MM.1S (cell line): ENCODE data around the gene TSHZ2.
A peak's percentile ranks its signal among the peaks of the same experiment; 100 is the strongest.
"Not testable (repeated sequence)": the region's sequence is repeated elsewhere in the genome, so short reads cannot be mapped to it uniquely, and the experiment has no call there.

Experiments
- DNase-seq: peaks from one replicate; pipeline ENCODE4 v3.0.0-alpha.2; 2015
- H2AFZ ChIP-seq: fragments of 300-600 bp; sonication (generic); 2 replicates; pipeline ENCODE4 v1.6.0; 2016; ENCODE audit warnings: antibody characterized with exemption, low read length
- H3F3A ChIP-seq: fragments of 300-600 bp; sonication (generic); 2 replicates; pipeline ENCODE4 v1.6.1; 2016; ENCODE audit warnings: mild to moderate bottlenecking, antibody characterized with exemption, low read length, moderate library complexity, mixed read lengths; ENCODE audit not compliant: insufficient read depth
- H3K27ac ChIP-seq: fragments of 300-600 bp; sonication (generic); 2 replicates; pipeline ENCODE4 v1.5.1; 2016; ENCODE audit warnings: mild to moderate bottlenecking, low read length
- H3K27me3 ChIP-seq: fragments of 300-600 bp; sonication (generic); replicated peaks from 2 replicates; pipeline ENCODE4 v1.6.0; 2016; ENCODE audit warnings: low read length; ENCODE audit not compliant: insufficient read depth
- H3K36me3 ChIP-seq: fragments of 300-600 bp; sonication (generic); replicated peaks from 2 replicates; pipeline ENCODE4 v1.6.1; 2016; ENCODE audit warnings: mild to moderate bottlenecking, low read length, mixed read lengths; ENCODE audit not compliant: insufficient read depth
- H3K4me1 ChIP-seq: fragments of 300-600 bp; sonication (generic); 2 replicates; pipeline ENCODE4 v1.6.1; 2016; ENCODE audit warnings: low read length, mixed read lengths
- H3K4me2 ChIP-seq: fragments of 300-600 bp; sonication (generic); 2 replicates; pipeline ENCODE4 v1.6.0; 2016; ENCODE audit warnings: low read depth, low read length
- H3K4me3 ChIP-seq: fragments of 300-600 bp; sonication (generic); 2 replicates; pipeline ENCODE4 v1.5.1; 2016; ENCODE audit warnings: low read length, mixed read lengths
- H3K79me2 ChIP-seq: fragments of 300-600 bp; sonication (generic); 2 replicates; pipeline ENCODE4 v1.6.1; 2016; ENCODE audit warnings: mixed run types, low read length, mixed read lengths
- H3K9ac ChIP-seq: fragments of 300-600 bp; sonication (generic); 2 replicates; pipeline ENCODE4 v1.6.1; 2016; ENCODE audit warnings: low read length, mixed read lengths
- H3K9me2 ChIP-seq: fragments of 300-600 bp; sonication (generic); replicated peaks from 2 replicates; pipeline ENCODE4 v1.6.1; 2016; ENCODE audit warnings: mild to moderate bottlenecking, low read length, mixed read lengths; ENCODE audit not compliant: insufficient read depth
- H3K9me3 ChIP-seq: fragments of 300-600 bp; sonication (generic); replicated peaks from 2 replicates; pipeline ENCODE4 v1.6.1; 2016; ENCODE audit warnings: mild to moderate bottlenecking, low read length, mixed read lengths; ENCODE audit not compliant: insufficient read depth
- H4K20me1 ChIP-seq: fragments of 300-600 bp; sonication (generic); 2 replicates; pipeline ENCODE4 v1.6.1; 2016; ENCODE audit warnings: mild to moderate bottlenecking, low read length, moderate library complexity, mixed read lengths; ENCODE audit not compliant: insufficient read depth
- CTCF ChIP-seq: fragments of 300-600 bp; sonication (generic); IDR thresholded peaks from 2 replicates; pipeline ENCODE4 v1.5.1; 2016; ENCODE audit warnings: antibody characterized with exemption, low read length, mixed read lengths
- EZH2 ChIP-seq: fragments of 300-600 bp; sonication (generic); optimal IDR thresholded peaks from 2 replicates; pipeline ENCODE3; 2017; ENCODE audit warnings: low read depth, mild to moderate bottlenecking, antibody characterized with exemption, low read length, mixed read lengths
- EZH2phosphoT487 ChIP-seq: fragments of 300-600 bp; sonication (generic); IDR thresholded peaks from 2 replicates; pipeline ENCODE4 v1.6.1; 2018; ENCODE audit warnings: antibody characterized with exemption, low read length

TSHZ2 gene

GRCh38 chr20:52965380-52965779, 6.8 kb upstream of the TSHZ2 start:
- DNase-seq = no peak
- no peak overlapping the region for H2AFZ ChIP-seq
- no peak overlapping the region for H3K27ac ChIP-seq

GRCh38 chr20:52965819-52966218, 6.3 kb upstream of the TSHZ2 start:
- no peak overlapping the region for H2AFZ ChIP-seq
- no peak for DNase-seq
- no peaks in the 10 kb centered on the region for H3K9me2 ChIP-seq
- H3K9me3 ChIP-seq = no peaks in the 10 kb centered on the region
- H4K20me1 ChIP-seq = no peaks in the 10 kb centered on the region
- no peaks in the 10 kb centered on the region for H3K36me3 ChIP-seq
- no peak overlapping the region for H3K27ac ChIP-seq
- no peaks in the 10 kb centered on the region for H3F3A ChIP-seq
- no peak overlapping the region for H3K9ac ChIP-seq
- H3K4me3 ChIP-seq = no peak overlapping the region
- TF ChIP-seq CTCF = no peak
- TF ChIP-seq EZH2phosphoT487 = no peak
- no peak for TF ChIP-seq EZH2
- no peaks in the 10 kb centered on the region for H3K79me2 ChIP-seq
- H3K4me2 ChIP-seq = no peak overlapping the region
- no peaks in the 10 kb centered on the region for H3K4me1 ChIP-seq
- H3K27me3 ChIP-seq = no peaks in the 10 kb centered on the region

More at GRCh38 chr20:52965380-52965779, 6.8 kb upstream of the TSHZ2 start:
- Histone ChIP-seq H3K36me3 (no peaks in the 10 kb centered on the region), H3K9me2 (no peaks in the 10 kb centered on the region), H3K9me3 (no peaks in the 10 kb centered on the region), H3K4me3 (no peak overlapping the region), H3K9ac (no peak overlapping the region), H3K4me2 (no peak overlapping the region), H3K27me3 (no peaks in the 10 kb centered on the region), H3F3A (no peaks in the 10 kb centered on the region), H3K79me2 (no peaks in the 10 kb centered on the region), H4K20me1 (no peaks in the 10 kb centered on the region), H3K4me1 (no peaks in the 10 kb centered on the region)
- TF ChIP-seq CTCF (no peak), EZH2phosphoT487 (no peak), EZH2 (no peak)

- H2AFZ ChIP-seq, H3F3A ChIP-seq, H3K9ac ChIP-seq, H3K4me2 ChIP-seq, H3K27me3 ChIP-seq, H3K9me3 ChIP-seq, H3K4me1 ChIP-seq, H4K20me1 ChIP-seq, DNase-seq, H3K9me2 ChIP-seq, H3K79me2 ChIP-seq, H3K27ac ChIP-seq, H3K36me3 ChIP-seq, H3K4me3 ChIP-seq: not testable (repeated sequence)
These were observed 5.6 kb upstream of the TSHZ2 start for GRCh38 chr20:52966543-52966942.

- no peaks in the 10 kb centered on the region for H3K79me2 ChIP-seq
- H2AFZ ChIP-seq = peak overlapping the region; percentile 85
- H3K4me3 ChIP-seq = peak overlapping the region; percentile 78
- H3K27me3 ChIP-seq = no peaks in the 10 kb centered on the region
- H3K4me1 ChIP-seq = no peaks in the 10 kb centered on the region
- H3K27ac ChIP-seq = no peak overlapping the region
- H4K20me1 ChIP-seq = no peaks in the 10 kb centered on the region
- H3F3A ChIP-seq = no peaks in the 10 kb centered on the region
- no peaks in the 10 kb centered on the region for H3K36me3 ChIP-seq
- H3K9me3 ChIP-seq = no peaks in the 10 kb centered on the region
- no peak for DNase-seq
- TF ChIP-seq EZH2 (no peak), CTCF (no peak), EZH2phosphoT487 (no peak)
- no peaks in the 10 kb centered on the region for H3K9me2 ChIP-seq
- H3K4me2 ChIP-seq = peak overlapping the region; percentile 96; the same call in 1 of the 2 replicates
- H3K9ac ChIP-seq = peak overlapping the region; percentile 42; the same call in 1 of the 2 replicates
These were observed 514 bp upstream of the TSHZ2 start for GRCh38 chr20:52971498-52972189.
